Subcutaneous abdominal adipose tissue (tissue), 5 donors: ENCODE data around the gene RBP5.

ENCODE experiments used
- H3K27ac ChIP-seq: one replicate; pipeline ENCODE4 v1.7.0; 2013; ENCODE audit warnings: low read depth, mild to moderate bottlenecking, inconsistent platforms, low read length, moderate library complexity
- H3K27me3 ChIP-seq, 5 donors: one replicate each; pipeline ENCODE4 v1.7.0; 2013; ENCODE audit warnings: low read length in 5 of 5, inconsistent platforms in 1 of 5; ENCODE audit not compliant: control insufficient read depth in 5 of 5, insufficient read depth in 4 of 5
- H3K36me3 ChIP-seq, 5 donors: one replicate each; pipeline ENCODE4 v1.7.0; 2013; ENCODE audit warnings: low read length in 5 of 5; ENCODE audit not compliant: control insufficient read depth in 5 of 5, insufficient read depth in 5 of 5
- H3K4me1 ChIP-seq, 5 donors: one replicate each; pipeline ENCODE4 v1.7.0; 2013; ENCODE audit warnings: low read length in 5 of 5, mild to moderate bottlenecking in 3 of 5, moderate library complexity in 1 of 5; ENCODE audit not compliant: control insufficient read depth in 5 of 5, insufficient read depth in 5 of 5
- H3K4me3 ChIP-seq, 5 donors: one replicate each; pipeline ENCODE4 v1.7.0; 2013; ENCODE audit warnings: low read length in 5 of 5, low read depth in 1 of 5
- H3K9ac ChIP-seq, 5 donors: one replicate each; pipeline ENCODE4 v1.7.0; 2013; ENCODE audit warnings: low read length in 5 of 5, mild to moderate bottlenecking in 4 of 5, moderate library complexity in 3 of 5
- H3K9me3 ChIP-seq, 5 donors: one replicate each; pipeline ENCODE4 v1.7.0; 2013; ENCODE audit warnings: low read length in 5 of 5; ENCODE audit not compliant: control insufficient read depth in 5 of 5
- donor health status: healthy.
- donor health status: healthy.
- donor health status: healthy.
- donor health status: healthy.
- donor health status: healthy.

Gene RBP5

GRCh38 chr12:7139200-7139599 lies 10.5 kb upstream of the RBP5 start:
- H3K9me3 ChIP-seq, result no peaks in the 10 kb centered on the region
- no peak overlapping the region for H3K9ac ChIP-seq
- peaks cover 0 to 32% (median 24%) of the 10 kb centered on the region in 5 donors for H3K36me3 ChIP-seq
- H3K27me3 ChIP-seq, result no peaks in the 10 kb centered on the region
- no peak overlapping the region for H3K27ac ChIP-seq
- H3K4me3 ChIP-seq, result no peak overlapping the region
- H3K4me1 ChIP-seq, result peaks cover 0 to 2% (median 0%) of the 10 kb centered on the region in 5 donors

GRCh38 chr12:7137908-7138307 lies 9.2 kb upstream of the RBP5 start:
- no peak overlapping the region for H3K9ac ChIP-seq
- no peaks in the 10 kb centered on the region for H3K9me3 ChIP-seq
- no peak overlapping the region for H3K27ac ChIP-seq
- no peaks in the 10 kb centered on the region for H3K27me3 ChIP-seq
- peaks cover 0 to 34% (median 26%) of the 10 kb centered on the region in 5 donors for H3K36me3 ChIP-seq
- no peak overlapping the region for H3K4me3 ChIP-seq
- H3K4me1 ChIP-seq, result peaks cover 0 to 2% (median 0%) of the 10 kb centered on the region in 5 donors

- H3K36me3 ChIP-seq, result peaks cover 0 to 34% (median 26%) of the 10 kb centered on the region in 5 donors
- H3K27ac ChIP-seq, result no peak overlapping the region
- H3K4me3 ChIP-seq, result no peak overlapping the region
These were observed 8.0 kb upstream of the RBP5 start for GRCh38 chr12:7136676-7137075.

GRCh38 chr12:7136071-7136470 lies 7.4 kb upstream of the RBP5 start:
- no peaks in the 10 kb centered on the region for H3K9me3 ChIP-seq
- peaks cover 1 to 5% (median 2%) of the 10 kb centered on the region in 5 donors for H3K4me1 ChIP-seq
- H3K27ac ChIP-seq, result no peak overlapping the region
- H3K27me3 ChIP-seq, result peaks cover 0 to 12% (median 9%) of the 10 kb centered on the region in 5 donors
- H3K36me3 ChIP-seq, result peaks cover 0 to 34% (median 25%) of the 10 kb centered on the region in 5 donors
- H3K4me3 ChIP-seq, result no peak overlapping the region
- H3K9ac ChIP-seq, result no peak overlapping the region

More at GRCh38 chr12:7136676-7137075, 8.0 kb upstream of the RBP5 start:
- Histone ChIP-seq H3K9ac (no peak overlapping the region), H3K4me1 (peaks cover 0 to 5% (median 0%) of the 10 kb centered on the region in 5 donors), H3K9me3 (no peaks in the 10 kb centered on the region), H3K27me3 (peaks cover 0 to 6% (median 3%) of the 10 kb centered on the region in 5 donors)

GRCh38 chr12:7134396-7135166 lies 5.9 kb upstream of the RBP5 start:
- Histone ChIP-seq H3K27me3 (peaks cover 7 to 19% (median 12%) of the 10 kb centered on the region in 5 donors), H3K4me1 (peaks cover 5 to 18% (median 15%) of the 10 kb centered on the region in 5 donors), H3K9me3 (no peaks in the 10 kb centered on the region), H3K27ac (no peak overlapping the region), H3K9ac (no peak overlapping the region), H3K36me3 (peaks cover 0 to 34% (median 24%) of the 10 kb centered on the region in 5 donors), H3K4me3 (no peak overlapping the region)

- H3K27ac ChIP-seq, result no peak overlapping the region
- H3K36me3 ChIP-seq, result peaks cover 0 to 26% (median 10%) of the 10 kb centered on the region in 5 donors
- no peak overlapping the region for H3K9ac ChIP-seq
- peaks cover 10 to 35% (median 28%) of the 10 kb centered on the region in 5 donors for H3K27me3 ChIP-seq
- peaks cover 8 to 34% (median 31%) of the 10 kb centered on the region in 5 donors for H3K4me1 ChIP-seq
- peak overlapping the region in 2 of 5 donors; percentile 61 to 71 for H3K4me3 ChIP-seq
- no peaks in the 10 kb centered on the region for H3K9me3 ChIP-seq
These were observed 2.8 kb upstream of the RBP5 start for GRCh38 chr12:7131502-7131866.

GRCh38 chr12:7130701-7131501 lies 2.2 kb upstream of the RBP5 start:
- peak overlapping the region; percentile 16 for H3K27ac ChIP-seq
- peak overlapping the region in 3 of 5 donors; percentile 19 to 64 (median 22) for H3K9ac ChIP-seq
- H3K36me3 ChIP-seq, result peaks cover 0 to 20% (median 4%) of the 10 kb centered on the region in 5 donors
- H3K27me3 ChIP-seq, result peaks cover 10 to 35% (median 28%) of the 10 kb centered on the region in 5 donors
- H3K4me3 ChIP-seq, result peak overlapping the region; percentile 48 to 71 (median 53)
- H3K9me3 ChIP-seq, result no peaks in the 10 kb centered on the region
- H3K4me1 ChIP-seq, result peaks cover 8 to 34% (median 31%) of the 10 kb centered on the region in 5 donors

- peak within 1 kb of the TSS in 4 of 5 donors; percentile 32 to 64 (median 53) for H3K9ac ChIP-seq
- peaks cover 8 to 34% (median 31%) of the 10 kb centered on the region in 5 donors for H3K4me1 ChIP-seq
- no peaks in the 10 kb centered on the region for H3K9me3 ChIP-seq
These were observed 1.4 kb upstream of the RBP5 start, which contains the start of gene CLSTN3 for GRCh38 chr12:7129872-7130691. TSS of gene CLSTN3 (plus strand) at chr12:7130371. CDS start at chr12:7130649, 278 bp downstream.

GRCh38 chr12:7129287-7129871 lies 690 bp upstream of the RBP5 start:
- Histone ChIP-seq H3K27ac (no peak overlapping the region), H3K9ac (peak overlapping the region in 4 of 5 donors; percentile 32 to 56 (median 48)), H3K4me1 (peaks cover 8 to 34% (median 31%) of the 10 kb centered on the region in 5 donors), H3K27me3 (peaks cover 10 to 37% (median 28%) of the 10 kb centered on the region in 5 donors), H3K36me3 (peaks cover 0 to 8% (median 0%) of the 10 kb centered on the region in 5 donors), H3K4me3 (peak overlapping the region; percentile 24 to 71 (median 61)), H3K9me3 (no peaks in the 10 kb centered on the region)

More at GRCh38 chr12:7129872-7130691, 1.4 kb upstream of the RBP5 start, which contains the start of gene CLSTN3:
- Histone ChIP-seq H3K4me3 (peak within 1 kb of the TSS; percentile 48 to 71 (median 61)), H3K27me3 (peaks cover 10 to 35% (median 28%) of the 10 kb centered on the region in 5 donors), H3K27ac (peak within 1 kb of the TSS; percentile 16), H3K36me3 (peaks cover 0 to 12% (median 0%) of the 10 kb centered on the region in 5 donors)
